Medulla oblongata (tissue), 1 donor: ENCODE results near the gene MRPL4.
"Not testable (repeated sequence)": the region's sequence is repeated elsewhere in the genome, so short reads cannot be mapped to it uniquely, and the experiment has no call there.

Source experiments
- DNase-seq: peaks from one replicate; pipeline ENCODE4 v3.0.0-alpha.2; 2015; ENCODE audit errors: extremely low spot score

The MRPL4 gene

DNA sequence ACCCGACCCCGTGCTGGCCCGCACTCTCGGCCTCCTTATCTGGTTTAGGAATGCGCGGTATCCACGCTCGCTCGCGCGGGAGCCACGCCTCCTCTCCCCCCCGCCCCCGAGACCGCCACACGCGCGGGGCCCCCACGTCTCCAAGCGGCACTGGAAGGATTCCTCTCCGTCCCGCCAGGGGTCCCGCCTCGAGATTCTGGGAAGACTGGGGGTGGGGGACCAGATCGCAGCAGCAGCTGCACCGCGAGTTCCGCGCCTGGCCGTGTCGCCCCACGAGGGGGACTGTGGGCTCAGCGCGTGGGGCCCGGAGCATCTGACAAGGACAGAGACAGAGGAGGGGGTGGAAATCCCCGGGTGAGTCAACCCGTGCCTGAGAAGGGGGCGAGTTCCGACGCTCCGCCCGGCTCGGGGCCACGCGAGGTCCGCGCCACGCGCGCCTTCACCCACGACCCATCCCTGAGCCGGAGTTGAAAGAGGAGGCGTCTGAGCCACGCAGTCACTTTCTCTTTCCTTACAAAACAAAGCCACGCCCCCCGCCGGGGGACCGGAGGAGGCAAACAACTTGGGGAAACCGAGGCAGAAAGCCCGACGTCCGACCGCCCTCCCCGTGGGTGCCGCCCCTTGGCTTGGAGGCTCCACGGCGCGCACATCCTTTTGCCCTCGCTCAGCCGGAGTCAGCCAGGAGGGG, 21.7 kb upstream of the MRPL4 start:
- peak; percentile 31 for DNase-seq

GRCh38 chr19:10230861-10231611, 21.0 kb upstream of the MRPL4 start, which contains the start of gene S1PR2:
TSS of gene S1PR2 (minus strand) at chr19:10231331. CDS start at chr19:10224905, 6,426 bp downstream.
- peak; percentile 50 for DNase-seq

- no peak for DNase-seq
Observed at GRCh38 chr19:10231612-10232228, 20.3 kb upstream of the MRPL4 start.

DNA sequence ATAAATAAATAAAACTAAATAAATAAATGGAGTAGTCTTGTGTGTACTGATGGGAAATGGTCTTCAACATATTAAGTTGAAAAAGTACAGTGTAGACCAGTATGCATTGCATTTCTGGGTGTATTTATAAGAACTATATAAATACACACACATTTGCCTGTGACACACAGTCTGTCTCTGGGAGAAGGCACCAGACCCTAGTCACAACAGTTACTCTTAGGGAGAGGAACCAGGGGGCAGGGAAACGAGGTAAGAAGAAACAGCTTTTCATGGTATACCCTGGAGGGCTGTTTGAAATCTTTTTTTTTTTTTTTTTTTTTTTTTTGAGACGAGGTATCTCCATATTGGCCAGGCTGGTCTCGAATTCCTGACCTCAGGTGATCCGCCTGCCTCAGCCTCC, 18.1 kb upstream of the MRPL4 start:
- DNase-seq = no peak

DNA sequence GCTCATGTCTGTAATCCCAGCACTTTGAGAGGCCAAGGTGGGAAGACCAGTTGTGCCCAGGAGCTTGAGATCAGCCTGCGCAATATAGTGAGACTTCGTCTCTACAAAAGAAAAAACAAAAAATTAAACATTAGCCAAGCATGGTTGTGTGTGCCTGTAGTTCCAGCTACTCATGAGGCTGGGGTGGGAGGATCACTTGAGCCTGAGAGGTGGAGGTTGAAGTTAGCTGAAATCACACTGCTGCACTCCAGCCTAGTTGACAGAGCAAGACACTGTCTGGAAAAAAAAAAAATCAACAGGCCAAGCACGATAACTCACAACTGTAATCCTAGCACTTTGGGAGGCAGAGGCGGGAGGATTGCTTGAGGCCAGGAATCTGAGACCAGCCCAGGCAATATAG, 17.0 kb upstream of the MRPL4 start:
- no peak for DNase-seq

DNA sequence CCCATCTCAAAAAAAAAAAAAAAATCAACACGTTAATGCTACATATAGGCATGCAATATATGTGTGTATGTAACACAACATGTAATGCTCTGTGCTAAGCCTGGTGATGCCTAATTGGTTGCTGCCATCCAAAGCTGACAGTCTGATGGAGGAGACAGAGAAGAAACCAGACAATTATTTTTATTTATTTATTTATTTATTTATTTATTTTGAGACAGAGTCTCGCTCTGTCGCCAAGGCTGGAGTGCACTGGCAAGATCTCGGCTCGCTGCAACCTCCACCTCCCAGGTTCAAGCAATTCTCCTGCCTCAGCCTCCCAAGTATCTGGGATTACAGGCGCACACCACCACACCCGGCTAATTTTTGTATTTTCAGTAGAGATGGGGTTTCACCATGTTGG, 16.6 kb upstream of the MRPL4 start:
- not testable (repeated sequence) for DNase-seq

- DNase-seq = no peak
Observed at GRCh38 chr19:10237702-10238101, 14.3 kb upstream of the MRPL4 start.

GRCh38 chr19:10238172-10238783, 13.7 kb upstream of the MRPL4 start:
- no peak for DNase-seq

GRCh38 chr19:10241826-10242449, 10.1 kb upstream of the MRPL4 start:
- DNase-seq = not testable (repeated sequence)

DNA sequence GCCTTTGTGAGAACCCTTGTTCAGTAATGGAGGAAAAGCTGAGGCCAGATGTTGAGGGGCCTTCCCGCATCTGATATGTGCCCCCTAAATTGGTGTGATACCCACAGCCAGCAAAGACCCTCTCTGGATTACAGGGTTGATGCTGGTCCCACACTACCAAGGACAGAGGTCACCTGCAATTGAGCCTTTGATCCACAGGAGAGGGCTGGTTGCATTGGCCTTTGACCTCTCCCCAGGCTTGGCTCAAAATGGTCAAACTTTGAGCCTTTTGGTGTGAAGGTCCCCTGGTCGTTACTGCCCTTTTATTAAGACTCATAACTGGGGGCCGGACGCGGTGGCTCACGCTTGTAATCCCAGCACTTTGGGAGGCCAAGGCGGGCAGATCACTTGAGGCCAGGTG, 8.4 kb upstream of the MRPL4 start:
- DNase-seq = no peak

- DNase-seq = no peak
Observed at GRCh38 chr19:10245189-10245939, 6.7 kb upstream of the MRPL4 start.

DNA sequence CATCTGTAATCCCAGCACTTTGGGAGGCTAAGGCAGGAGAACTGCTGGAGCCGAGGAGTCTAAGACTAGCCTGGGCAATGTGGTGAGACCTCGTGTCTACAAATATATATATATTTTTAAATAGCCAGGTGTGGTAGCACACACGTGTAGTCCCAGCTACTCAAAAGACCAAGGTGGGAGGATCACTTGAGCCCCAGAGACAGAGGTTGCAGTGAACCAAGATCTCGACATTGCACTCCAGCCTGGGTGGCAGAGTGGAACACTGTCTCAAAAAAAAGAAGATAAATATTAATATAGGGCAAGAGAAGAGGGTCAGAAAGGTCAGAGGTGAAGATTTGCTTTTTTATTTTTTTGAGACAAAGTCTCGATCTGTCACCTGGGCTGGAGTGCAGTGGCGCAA, 5.5 kb upstream of the MRPL4 start:
- DNase-seq = no peak

GRCh38 chr19:10252707-10253106, 693 bp downstream of the MRPL4 start:
- DNase-seq = no peak

- no peak for DNase-seq
Observed at GRCh38 chr19:10254244-10254643, 2.2 kb downstream of the MRPL4 start.

DNA sequence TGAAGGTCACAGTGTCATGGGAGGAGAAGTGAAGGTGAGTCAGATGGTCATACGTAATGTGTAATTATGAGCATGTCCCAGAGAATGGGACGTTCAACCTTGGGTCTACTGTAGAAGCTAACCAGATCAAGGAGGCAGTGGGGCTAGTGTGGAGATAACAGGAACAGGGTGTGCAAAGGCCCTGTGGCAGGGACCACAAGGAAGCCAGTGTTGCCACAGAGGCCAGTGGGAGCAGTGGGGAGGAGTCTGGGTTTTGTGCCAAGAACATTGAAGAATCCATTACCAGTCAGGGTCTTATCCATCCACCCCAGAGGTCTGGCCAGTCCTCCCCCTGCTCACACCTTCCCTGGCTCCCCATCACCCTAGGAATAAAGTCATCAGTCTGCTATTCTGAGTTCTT, 3.3 kb downstream of the MRPL4 start:
- DNase-seq = no peak

DNA sequence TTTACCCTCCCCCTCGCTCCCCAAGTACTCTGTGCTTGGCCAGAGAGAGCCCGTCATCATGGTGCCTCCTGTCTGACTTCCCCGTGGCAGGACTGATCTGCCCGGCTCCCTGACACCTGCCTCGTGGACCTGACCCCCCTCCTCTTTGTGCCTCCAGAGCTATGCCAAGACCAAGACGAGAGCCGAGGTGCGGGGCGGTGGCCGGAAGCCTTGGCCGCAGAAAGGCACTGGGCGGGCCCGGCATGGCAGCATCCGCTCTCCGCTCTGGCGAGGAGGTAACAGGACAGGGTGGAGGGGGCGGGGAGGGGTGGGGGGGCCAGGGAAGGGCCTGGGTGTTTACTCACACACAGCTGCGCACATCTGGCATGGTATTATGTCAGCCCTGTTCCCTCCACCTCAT, 4.5 kb downstream of the MRPL4 start:
- no peak for DNase-seq

GRCh38 chr19:10256970-10257615, 5.1 kb downstream of the MRPL4 start:
- DNase-seq = no peak

GRCh38 chr19:10258080-10258710, 6.2 kb downstream of the MRPL4 start:
- DNase-seq = no peak

DNA sequence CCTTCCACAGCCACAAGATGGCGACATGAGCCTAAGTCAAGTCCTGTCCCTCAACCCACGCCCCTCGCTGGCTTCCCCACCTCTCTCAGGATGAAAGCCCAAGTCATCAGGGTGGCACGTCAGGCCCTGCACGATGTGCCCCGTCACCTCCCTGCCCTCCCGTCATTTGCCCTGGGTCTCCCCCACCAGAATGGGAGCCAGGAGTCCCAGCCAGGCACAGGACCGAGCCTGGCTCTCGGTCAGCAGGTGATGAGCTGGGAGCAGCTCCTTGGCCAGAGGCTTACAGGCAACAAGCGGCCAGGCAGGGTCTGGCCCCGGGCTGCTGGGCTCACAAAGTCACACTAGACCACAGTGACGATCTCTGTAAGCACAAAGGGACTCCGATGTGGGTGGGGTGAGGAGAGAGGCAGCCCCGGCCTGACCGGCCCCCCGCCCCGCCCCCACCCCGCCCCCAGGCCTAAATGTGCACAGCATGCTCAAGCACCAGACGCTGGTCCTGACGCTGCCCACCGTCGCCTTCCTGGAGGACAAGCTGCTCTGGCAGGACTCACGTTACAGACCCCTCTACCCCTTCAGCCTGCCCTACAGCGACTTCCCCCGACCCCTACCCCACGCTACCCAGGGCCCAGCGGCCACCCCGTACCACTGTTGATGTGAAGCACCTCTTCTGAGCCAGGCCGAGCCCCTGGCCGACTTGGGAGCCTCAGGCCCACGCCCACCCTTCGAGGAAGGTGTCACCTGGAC, 7.3 kb downstream of the MRPL4 start:
- peak; percentile 76 for DNase-seq
